NCI-H2107 treated with DMSO at 0.1 percent for 48 hours (cell line): Measurements from ENCODE around the gene MIDN.

Experiments
- DNase-seq: peaks from one replicate; lab custom pipeline; 2025; ENCODE audit not compliant: unreplicated experiment; lab: John Stamatoyannopoulos, UW

MIDN gene

GRCh38 chr19:1220976-1221903 lies 27.1 kb upstream of the MIDN start:
- DNase-seq: no peak

GRCh38 chr19:1221904-1222255 lies 26.5 kb upstream of the MIDN start:
- DNase-seq: no peak

DNA sequence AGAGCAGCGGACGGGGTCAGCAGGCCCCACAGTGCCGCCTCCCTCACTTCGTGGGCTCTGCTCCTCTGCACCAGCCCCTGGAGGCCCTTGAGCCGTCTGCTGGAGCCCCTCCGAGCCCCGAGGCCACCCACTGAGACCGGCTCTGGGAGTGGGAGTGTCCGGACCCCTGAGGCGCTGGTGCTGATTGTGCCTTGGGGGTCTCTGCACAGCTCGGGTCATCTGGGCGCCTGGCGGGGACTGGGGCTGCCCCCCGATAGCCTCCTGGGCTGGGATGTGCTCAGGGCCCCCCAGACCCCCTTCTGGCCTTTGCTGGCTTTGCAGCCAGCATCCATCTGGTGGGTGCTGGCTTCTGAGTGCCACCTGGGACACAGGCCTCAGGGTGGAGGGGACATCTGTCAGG lies 26.0 kb upstream of the MIDN start:
- no peak for DNase-seq

DNA sequence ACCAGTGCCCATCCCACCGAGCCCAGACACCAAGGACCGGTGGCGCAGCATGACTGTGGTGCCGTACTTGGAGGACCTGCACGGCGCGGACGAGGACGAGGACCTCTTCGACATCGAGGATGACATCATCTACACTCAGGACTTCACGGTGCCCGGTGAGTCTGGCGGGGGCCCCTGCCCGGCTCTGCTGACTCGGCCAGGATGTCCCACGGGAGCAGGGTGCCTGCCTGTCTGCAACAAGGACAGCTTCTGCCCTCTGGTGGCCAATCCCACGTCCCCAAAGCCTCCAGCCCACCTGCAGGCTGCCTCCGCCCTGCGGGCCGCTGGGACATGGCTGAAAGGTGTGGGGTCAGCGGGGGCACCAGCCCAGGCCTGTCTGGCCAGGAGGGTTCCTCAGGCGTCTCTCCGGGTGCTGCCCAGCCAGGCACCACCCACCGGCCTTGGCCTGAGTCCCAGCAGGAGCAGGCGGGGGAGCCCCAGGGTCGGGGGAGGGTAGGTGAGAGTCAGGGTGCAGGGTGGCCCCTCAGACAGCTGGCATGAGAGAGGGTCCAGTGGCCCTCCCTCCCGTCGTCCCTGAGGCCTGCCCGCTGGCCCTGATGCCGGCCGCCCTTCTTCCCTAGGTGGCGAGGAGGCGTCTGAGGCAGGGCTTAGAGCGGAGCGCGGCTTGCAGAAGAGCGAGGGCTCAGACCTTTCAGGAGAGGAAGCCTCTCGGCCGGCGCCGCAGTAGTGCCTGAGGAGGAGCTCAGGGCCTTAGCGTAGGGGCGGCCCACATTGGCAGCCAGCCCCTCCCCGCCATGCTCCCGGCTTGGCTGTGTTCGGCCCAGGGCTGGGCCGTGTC lies 25.1 kb upstream of the MIDN start:
- no peak for DNase-seq

GRCh38 chr19:1224047-1224825 lies 24.1 kb upstream of the MIDN start:
- DNase-seq: no peak

DNA sequence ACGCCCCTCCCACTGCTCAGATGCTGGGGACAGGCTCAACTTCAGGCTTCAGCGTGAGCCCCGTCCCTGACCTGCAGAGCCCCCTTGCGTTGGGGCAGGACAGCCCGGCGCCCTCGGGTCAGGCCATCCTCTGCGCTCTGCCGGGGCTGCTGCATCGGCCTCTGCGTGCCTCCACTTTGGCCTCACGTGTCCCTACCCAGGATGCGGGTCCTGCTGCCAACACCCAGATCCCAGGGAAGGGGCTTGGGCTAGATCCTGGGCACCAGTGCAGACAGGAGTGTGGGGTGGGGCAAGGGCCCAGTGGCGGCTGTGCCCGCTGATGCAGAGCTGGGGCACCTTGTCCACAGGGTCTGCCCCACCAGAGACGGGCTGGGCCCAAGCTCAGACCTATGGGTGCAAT lies 23.5 kb upstream of the MIDN start:
- no peak for DNase-seq

- DNase-seq: no peak
Observed at GRCh38 chr19:1225440-1226226, 22.8 kb upstream of the MIDN start.

DNA sequence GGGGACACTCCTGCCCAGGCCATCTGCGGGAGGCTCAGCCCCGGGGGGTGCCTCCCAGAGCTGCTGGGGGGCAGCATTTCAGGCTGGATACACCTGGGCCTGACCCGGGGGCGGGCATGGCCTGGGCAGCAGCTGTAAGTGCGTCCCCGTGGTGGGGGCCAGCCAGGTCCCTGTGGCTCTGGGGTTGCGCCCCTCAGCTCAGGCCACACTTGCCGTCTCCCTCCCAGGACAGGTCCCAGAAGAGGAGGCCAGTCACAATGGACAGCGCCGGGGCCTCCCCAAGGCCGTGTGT lies 22.2 kb upstream of the MIDN start:
- DNase-seq: no peak

GRCh38 chr19:1226522-1227303 lies 21.7 kb upstream of the MIDN start:
- no peak for DNase-seq

- DNase-seq: no peak
Observed at GRCh38 chr19:1227304-1228054, 20.9 kb upstream of the MIDN start.

DNA sequence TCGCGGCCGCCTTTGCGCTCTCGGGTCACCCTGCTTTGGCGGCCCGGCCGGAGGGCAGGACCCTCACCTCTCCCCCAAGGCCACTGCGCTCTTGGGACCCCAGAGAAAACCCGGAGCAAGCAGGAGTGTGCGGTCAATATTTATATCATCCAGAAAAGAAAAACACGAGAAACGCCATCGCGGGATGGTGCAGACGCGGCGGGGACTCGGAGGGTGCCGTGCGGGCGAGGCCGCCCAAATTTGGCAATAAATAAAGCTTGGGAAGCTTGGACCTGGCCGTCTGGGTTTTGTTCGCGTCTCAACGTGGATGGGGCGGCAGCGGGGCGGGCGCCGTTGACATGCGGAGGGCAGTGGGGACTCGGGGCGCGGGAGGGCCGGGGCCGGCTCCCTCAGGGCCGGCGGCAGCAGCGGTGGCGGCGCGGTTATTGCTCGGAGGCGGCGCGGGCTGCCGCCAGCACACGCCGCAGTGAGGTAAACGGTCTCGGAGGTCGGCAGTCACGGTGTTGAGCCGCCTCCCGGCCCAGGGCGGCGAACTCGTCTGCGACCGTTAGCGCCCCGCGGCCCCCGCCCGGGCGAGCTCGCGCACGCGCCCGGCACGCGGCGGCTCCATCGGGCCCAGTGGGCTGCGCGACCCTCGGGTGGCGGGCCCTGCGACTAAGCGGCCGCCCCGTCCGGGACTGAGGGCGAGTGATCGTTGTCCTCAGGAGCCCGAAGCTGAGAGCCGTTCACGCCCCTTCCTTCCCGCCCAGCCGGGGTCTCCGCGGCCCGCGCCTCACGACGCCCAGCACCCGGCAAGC lies 20.0 kb upstream of the MIDN start:
- no peak for DNase-seq

- no peak for DNase-seq
Observed at GRCh38 chr19:1229056-1229923, 19.1 kb upstream of the MIDN start.

DNA sequence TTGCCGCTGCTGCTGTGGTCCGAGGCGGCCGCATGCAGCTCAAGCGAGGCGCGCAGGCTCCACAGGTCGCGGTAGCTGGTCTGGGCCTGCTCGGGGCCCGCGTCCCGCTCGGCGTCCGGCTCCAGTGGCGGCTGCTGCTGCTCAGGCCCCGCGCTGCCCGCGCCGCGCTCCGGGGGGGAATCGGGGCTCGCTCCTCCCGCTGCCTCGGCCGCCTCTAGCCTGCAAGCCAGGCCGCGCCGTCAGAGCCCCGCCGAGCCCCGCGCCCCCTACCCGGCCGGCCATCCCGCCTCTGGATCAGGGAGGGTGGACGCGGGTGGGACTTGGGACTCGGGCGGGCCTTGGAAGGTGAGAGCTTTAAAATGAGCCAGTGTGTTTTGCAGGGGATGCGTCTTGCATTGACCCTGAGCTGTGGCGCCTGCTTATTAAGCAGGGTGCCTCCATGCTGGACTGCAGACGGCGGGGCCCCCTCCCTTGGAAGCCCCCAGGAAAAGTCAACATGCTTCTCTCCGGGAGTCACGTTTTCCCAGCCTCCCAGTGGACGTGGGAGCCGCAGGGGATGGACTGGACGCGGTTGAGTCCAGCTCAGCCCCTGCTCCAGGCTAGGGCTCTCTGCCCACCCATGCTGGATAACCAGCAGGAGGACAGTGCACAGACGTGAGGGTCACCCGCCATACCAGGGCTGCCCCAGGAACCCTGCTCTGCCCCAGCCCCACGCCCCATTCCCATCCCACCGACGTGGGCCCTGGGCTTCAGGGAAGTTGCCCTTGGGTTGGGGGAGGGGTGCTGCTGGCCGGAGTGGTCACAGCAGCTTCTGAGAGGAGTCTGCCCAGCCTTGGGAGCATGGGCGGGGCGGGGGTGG lies 18.2 kb upstream of the MIDN start:
- DNase-seq: no peak

DNA sequence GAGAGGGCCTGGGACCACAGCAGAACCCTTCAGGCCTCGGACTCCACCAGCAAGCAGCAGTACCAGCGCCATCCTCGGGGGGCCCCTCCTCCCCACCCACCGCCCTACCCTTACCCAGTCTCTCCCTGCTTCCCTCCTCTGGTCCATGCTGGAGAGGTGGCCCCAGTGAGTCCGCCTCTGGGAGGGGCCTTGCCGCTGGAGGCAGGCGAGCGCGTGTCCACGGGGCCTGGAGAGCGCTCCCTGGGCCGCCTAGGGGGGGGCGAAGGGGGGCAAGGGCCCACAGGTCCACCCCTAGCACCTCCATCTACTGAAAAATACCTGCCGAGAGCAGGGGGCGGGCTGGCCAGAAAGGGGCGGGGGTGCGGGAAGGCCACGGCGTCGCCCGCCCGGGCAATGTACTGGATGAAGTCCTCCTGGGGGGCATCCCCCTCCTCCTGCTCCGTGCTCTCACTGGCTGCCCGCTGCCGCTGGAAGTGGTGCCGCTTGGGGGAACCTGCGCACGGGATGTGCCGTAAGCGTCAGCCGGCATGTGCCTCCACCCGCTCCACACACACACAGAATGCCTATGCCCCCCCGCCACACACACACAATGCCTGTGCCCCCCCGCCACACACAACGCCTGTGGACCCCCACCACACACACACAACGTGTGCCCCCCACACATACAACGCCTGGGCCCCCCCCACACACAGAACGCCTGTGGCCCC lies 17.4 kb upstream of the MIDN start:
- DNase-seq: no peak

GRCh38 chr19:1231729-1232637 lies 16.4 kb upstream of the MIDN start:
- DNase-seq: no peak
